GM23248 (cell line): ENCODE measurements around the gene CNOT2. TPM values are rescaled to one million over a fixed set of nuclear protein-coding genes. Genes with fewer than 3 reads are reported as not detected.

Experiments used
- DNase-seq: peaks from one replicate; pipeline ENCODE4 v3.0.0-alpha.2; 2015
- H2AFZ ChIP-seq: fragments of 200-600 bp; sonication (generic); 2 replicates; pipeline ENCODE4 v1.6.1; 2016; ENCODE audit warnings: antibody characterized with exemption
- H3F3A ChIP-seq: fragments of 200-600 bp; sonication (generic); 2 replicates; pipeline ENCODE4 v1.6.1; 2016; ENCODE audit warnings: mild to moderate bottlenecking, antibody characterized with exemption, mixed run types; ENCODE audit not compliant: insufficient read depth
- H3K27ac ChIP-seq: fragments of 200-600 bp; sonication (generic); 2 replicates; pipeline ENCODE4 v1.5.1; 2016; ENCODE audit warnings: mild to moderate bottlenecking
- H3K27me3 ChIP-seq: fragments of 200-600 bp; sonication (generic); replicated peaks from 2 replicates; pipeline ENCODE4 v1.6.1; 2016; ENCODE audit warnings: mild to moderate bottlenecking; ENCODE audit not compliant: insufficient read depth
- H3K36me3 ChIP-seq: fragments of 200-600 bp; sonication (generic); 2 replicates; pipeline ENCODE4 v1.6.1; 2016; ENCODE audit warnings: low read depth, mild to moderate bottlenecking
- H3K4me1 ChIP-seq: fragments of 200-600 bp; sonication (generic); 2 replicates; pipeline ENCODE4 v1.6.1; 2016; ENCODE audit warnings: mild to moderate bottlenecking; ENCODE audit not compliant: insufficient read depth
- H3K4me2 ChIP-seq: fragments of 200-600 bp; sonication (generic); one replicate; pipeline ENCODE4 v1.6.1; 2016; ENCODE audit warnings: mild to moderate bottlenecking; ENCODE audit not compliant: unreplicated experiment
- H3K4me3 ChIP-seq: fragments of 200-600 bp; sonication (generic); 2 replicates; pipeline ENCODE4 v1.5.1; 2016; ENCODE audit warnings: mild to moderate bottlenecking
- H3K79me2 ChIP-seq: fragments of 200-600 bp; sonication (generic); 2 replicates; pipeline ENCODE4 v1.6.1; 2016; ENCODE audit warnings: mild to moderate bottlenecking; ENCODE audit not compliant: insufficient read depth
- H3K9ac ChIP-seq: fragments of 200-600 bp; sonication (generic); 2 replicates; pipeline ENCODE4 v1.6.1; 2016; ENCODE audit warnings: mild to moderate bottlenecking
- H3K9me2 ChIP-seq: fragments of 200-600 bp; sonication (generic); 2 replicates; pipeline ENCODE4 v1.6.1; 2016; ENCODE audit warnings: mixed run types, mild to moderate bottlenecking, moderate library complexity; ENCODE audit not compliant: insufficient read depth
- H3K9me3 ChIP-seq: fragments of 200-600 bp; sonication (generic); one replicate; pipeline ENCODE4 v1.6.1; 2017; ENCODE audit warnings: low read depth
- H4K20me1 ChIP-seq: fragments of 200-600 bp; sonication (generic); 2 replicates; pipeline ENCODE4 v1.6.0; 2016; ENCODE audit not compliant: insufficient read depth
- EZH2 ChIP-seq: fragments of 200-600 bp; sonication (generic); IDR thresholded peaks from 2 replicates; pipeline ENCODE4 v1.6.1; 2018; ENCODE audit warnings: antibody characterized with exemption, mild to moderate bottlenecking; ENCODE audit not compliant: insufficient read depth, poor library complexity, severe bottlenecking
- EZH2phosphoT487 ChIP-seq: fragments of 200-600 bp; sonication (generic); IDR thresholded peaks from 2 replicates; pipeline ENCODE4 v1.6.1; 2018; ENCODE audit warnings: antibody characterized with exemption, moderate library complexity, mild to moderate bottlenecking, low read depth; ENCODE audit not compliant: insufficient read depth
- WGBS, 2 experiments: methylation state at CpG; one replicate each; pipeline ENCODE4 v1.1.6; 2015 to 2017; ENCODE audit warnings: low lambda C conversion rate in 2 of 2, low coverage in 1 of 2; ENCODE audit errors: missing lambda C conversion rate in 2 of 2; 5-methylcytosine and 5-hydroxymethylcytosine counted together
- in situ Hi-C: fragments of 300-500 bp; cut with MboI; formaldehyde crosslinking; loops from 2 replicates; pipeline ENCODE4 v1.15.0; 2020
- polyA plus RNA-seq: library from polyadenylated mRNA; unstranded; fragments of >200 nt; fragmentation: Nextera tagmentation; extraction: Ambion mirVana; gene quantifications from 2 replicates; pipeline ENCODE4 v1.2.1, GENCODE V29; 2016
- total RNA-seq: library from RNA; depleted of rRNA; stranded (reverse); fragments of >200 nt; shearing (Covaris generic); gene quantifications from 2 replicates; pipeline ENCODE4 v1.2.3, GENCODE V29; 2014

Gene CNOT2
- total and polyA plus RNA-seq, 2 experiments from 2014 or later, result 74.3 to 92.4 TPM

- no peaks in the 10 kb centered on the region for H3K79me2 ChIP-seq
- H4K20me1 ChIP-seq, result no peaks in the 10 kb centered on the region
- H2AFZ ChIP-seq, result peak overlapping the region; percentile 94
- H3K4me2 ChIP-seq, result peak overlapping the region; percentile 97
- peak overlapping the region; percentile 93 for H3K4me3 ChIP-seq
- 0 out of 2 replicates have a peak, but pooled peaks cover 9% of the 10 kb centered on the region for H3K4me1 ChIP-seq
- peaks cover 18% of the 10 kb centered on the region; the same call in 1 of the 2 replicates for H3F3A ChIP-seq
- WGBS, 2 experiments, result 4 to 5% methylated on average over 36 to 48 of the region's 69 CpGs
- H3K27me3 ChIP-seq, result peaks cover 8% of the 10 kb centered on the region; the same call in 1 of the 2 replicates
- no peak for TF ChIP-seq EZH2
- no peak for TF ChIP-seq EZH2phosphoT487
- H3K9me2 ChIP-seq, result no peaks in the 10 kb centered on the region
- no peaks in the 10 kb centered on the region for H3K9me3 ChIP-seq
- peak; percentile 76 for DNase-seq
- no peaks in the 10 kb centered on the region for H3K36me3 ChIP-seq
- in situ Hi-C loops, result loop anchor here (25.0 kb wide), 1 partner anchor 346 kb away; no protein-coding TSS in a partner anchor
- no peak overlapping the region for H3K27ac ChIP-seq
- peak overlapping the region; percentile 69 for H3K9ac ChIP-seq
These were observed 123.5 kb downstream of the CNOT2 start for GRCh38 chr12:70366581-70367257.

DNA sequence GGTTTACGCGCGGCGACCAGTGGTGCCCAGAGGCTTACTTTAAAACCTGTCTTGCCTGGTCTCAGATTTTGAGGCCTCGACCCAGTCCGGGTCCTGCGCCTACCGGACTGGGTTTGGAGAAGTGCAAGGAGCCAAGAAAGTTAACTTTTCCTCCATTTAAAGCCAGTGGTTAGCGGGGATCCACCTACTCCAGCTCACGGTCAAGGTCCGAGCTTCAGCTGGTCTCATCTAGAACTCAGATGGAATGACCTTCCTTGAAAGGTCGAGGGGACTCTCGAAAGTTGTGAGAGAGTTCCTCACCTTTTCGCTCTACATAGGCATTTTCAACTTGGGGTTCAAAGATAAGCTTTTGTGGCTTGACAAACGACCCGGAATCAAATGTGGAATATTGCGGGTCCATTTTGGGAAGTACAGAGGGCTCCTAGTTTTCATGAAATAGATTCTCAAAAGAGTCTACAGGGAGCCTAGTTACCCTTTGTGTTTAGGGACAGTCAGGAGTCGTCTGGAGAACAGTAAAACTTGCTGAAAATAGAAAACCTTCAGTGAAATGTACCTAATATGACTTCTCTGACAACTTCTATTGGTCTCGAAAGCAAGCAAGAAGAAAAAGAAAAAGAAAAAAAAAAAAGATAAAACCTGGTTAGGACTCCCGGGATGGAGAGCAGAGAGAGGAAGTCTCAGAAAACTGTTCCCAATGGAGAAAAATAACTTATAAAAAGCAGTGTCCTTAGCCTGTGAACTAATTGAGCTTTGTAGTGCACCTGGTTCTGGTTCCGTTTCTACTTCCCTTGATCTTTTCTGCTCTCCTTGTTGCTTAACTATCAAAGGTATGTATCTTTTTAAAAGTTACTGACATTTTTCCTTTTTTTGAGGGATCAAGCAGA is 124.3 kb downstream of the CNOT2 start:
- WGBS, 2 experiments, result 5 to 8% methylated on average over 21 of the region's 21 CpGs
- Histone ChIP-seq H3K4me1 (0 out of 2 replicates have a peak, but pooled peaks cover 9% of the 10 kb centered on the region), H3K4me3 (peak overlapping the region; percentile 93), H3K27ac (0 out of 2 replicates have a peak overlapping the region, but pooled peaks have one; percentile 22), H3K4me2 (peak overlapping the region; percentile 97), H3K79me2 (no peaks in the 10 kb centered on the region), H2AFZ (peak overlapping the region; percentile 94), H3K36me3 (no peaks in the 10 kb centered on the region), H4K20me1 (no peaks in the 10 kb centered on the region), H3K27me3 (peaks cover 8% of the 10 kb centered on the region; the same call in 1 of the 2 replicates), H3F3A (peaks cover 18% of the 10 kb centered on the region; the same call in 1 of the 2 replicates), H3K9me2 (no peaks in the 10 kb centered on the region), H3K9me3 (no peaks in the 10 kb centered on the region), H3K9ac (peak overlapping the region; percentile 69)
- DNase-seq, result peak; percentile 49
- in situ Hi-C loops, result loop anchor here (25.0 kb wide), 1 partner anchor 345 kb away; no protein-coding TSS in a partner anchor
- TF ChIP-seq EZH2phosphoT487 (no peak), EZH2 (no peak)

DNA sequence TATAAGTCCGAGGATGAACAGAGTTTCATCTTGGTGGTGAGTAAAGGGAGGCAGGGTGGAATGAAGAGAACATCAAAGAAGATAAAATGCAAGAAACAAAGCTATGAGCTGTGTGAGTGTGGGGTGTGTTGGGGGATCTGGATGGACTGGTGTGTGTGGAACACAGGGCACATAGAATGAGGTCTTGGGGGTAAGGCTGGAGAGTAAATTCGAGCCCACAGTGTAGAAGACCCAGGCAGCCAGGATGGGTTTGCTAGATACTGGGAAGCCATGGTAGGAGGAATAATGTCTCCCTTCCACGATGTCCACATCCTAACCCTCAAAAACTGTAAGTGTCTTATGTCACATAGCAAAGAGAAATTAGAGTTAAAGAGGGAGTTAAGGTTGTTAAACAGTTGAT is 129.6 kb downstream of the CNOT2 start:
- Histone ChIP-seq H3K9me2 (no peaks in the 10 kb centered on the region), H3K27me3 (no peaks in the 10 kb centered on the region), H3K9me3 (no peaks in the 10 kb centered on the region), H3F3A (peaks cover 1% of the 10 kb centered on the region; the same call in 1 of the 2 replicates), H2AFZ (no peak overlapping the region), H3K4me3 (no peak overlapping the region), H3K9ac (no peak overlapping the region), H3K36me3 (no peaks in the 10 kb centered on the region), H3K79me2 (no peaks in the 10 kb centered on the region), H3K4me2 (no peak overlapping the region), H3K27ac (no peak overlapping the region), H3K4me1 (0 out of 2 replicates have a peak, but pooled peaks cover under 1% of the 10 kb centered on the region), H4K20me1 (no peaks in the 10 kb centered on the region)
- DNase-seq, result no peak
- WGBS, 2 experiments, result 78 to 80% methylated on average over 3 of the region's 3 CpGs
- in situ Hi-C loops, result loop anchor here (25.0 kb wide), 1 partner anchor 339 kb away; no protein-coding TSS in a partner anchor
- no peak for TF ChIP-seq EZH2
- TF ChIP-seq EZH2phosphoT487, result no peak

GRCh38 chr12:70379846-70380245 is 136.6 kb downstream of the CNOT2 start:
- H3K27ac ChIP-seq, result no peak overlapping the region
- no peaks in the 10 kb centered on the region for H3K27me3 ChIP-seq
- H3K4me1 ChIP-seq, result no peaks in the 10 kb centered on the region
- no peak overlapping the region for H3K4me3 ChIP-seq
- no peak overlapping the region for H3K9ac ChIP-seq
- H2AFZ ChIP-seq, result no peak overlapping the region
- DNase-seq, result no peak
- in situ Hi-C loops, result no loop called here
- no peaks in the 10 kb centered on the region for H3F3A ChIP-seq
- H3K79me2 ChIP-seq, result no peaks in the 10 kb centered on the region
- no peaks in the 10 kb centered on the region for H3K9me3 ChIP-seq
- no peaks in the 10 kb centered on the region for H3K9me2 ChIP-seq
- no peak for TF ChIP-seq EZH2phosphoT487
- TF ChIP-seq EZH2, result no peak
- H3K36me3 ChIP-seq, result no peaks in the 10 kb centered on the region
- no peaks in the 10 kb centered on the region for H4K20me1 ChIP-seq
- no peak overlapping the region for H3K4me2 ChIP-seq
- WGBS, 2 experiments, result 41 to 45% methylated on average over 1 of the region's 1 CpG
